ENCODE measurements around the gene CAND1.
"Not testable (repeated sequence)": the region's sequence is repeated elsewhere in the genome, so short reads cannot be mapped to it uniquely, and the experiment has no call there.

CAND1 gene

GRCh38 chr12:67280572-67280971, 11.4 kb downstream of the CAND1 start:
- DNase-seq (ENCODE audit: low read depth): no peak

- no peak for DNase-seq (ENCODE audit: low read depth)
These were observed 15.4 kb downstream of the CAND1 start for GRCh38 chr12:67284561-67284960.

DNA sequence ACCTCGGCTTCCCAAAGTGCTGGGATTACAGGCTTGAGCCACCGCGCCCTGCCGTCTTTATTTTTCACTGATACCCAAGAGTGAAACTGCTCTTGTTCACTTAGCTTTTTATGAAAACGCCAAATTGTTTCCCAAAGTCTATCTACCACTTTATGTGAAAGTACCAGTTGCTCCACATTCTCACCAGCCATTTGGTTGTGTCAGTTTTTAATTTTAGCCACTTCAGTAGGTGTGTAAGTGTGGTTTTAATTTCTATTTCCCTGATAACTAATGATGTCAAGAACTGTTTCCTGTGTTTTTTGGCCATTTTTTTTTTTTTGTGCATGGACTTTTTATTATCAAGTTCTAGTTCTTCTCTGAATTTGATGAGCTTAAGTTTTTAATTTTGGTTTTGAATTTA, 17.1 kb downstream of the CAND1 start:
- DNase-seq (ENCODE audit: low read depth): no peak

DNA sequence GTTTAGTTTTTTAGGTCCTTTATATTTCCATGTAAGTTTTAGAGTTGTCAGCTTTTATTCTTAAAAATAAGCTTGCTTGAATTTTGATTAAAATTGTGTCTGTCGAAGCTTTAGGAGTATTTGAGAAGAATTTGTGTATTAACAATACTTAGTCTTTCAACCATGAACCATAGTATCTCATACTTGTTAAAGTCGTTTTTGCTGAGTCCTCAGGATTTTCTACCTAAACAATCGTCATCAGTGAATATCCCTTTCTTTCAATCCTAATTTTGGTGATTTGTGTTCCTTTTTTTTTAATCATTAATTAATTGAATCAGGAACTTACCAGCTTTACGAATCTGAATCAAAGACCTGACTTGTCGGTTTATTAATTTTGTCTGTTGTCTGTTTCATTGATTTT, 18.2 kb downstream of the CAND1 start:
- DNase-seq (ENCODE audit: low read depth): no peak

- DNase-seq (ENCODE audit: low read depth): no peak
These were observed 19.4 kb downstream of the CAND1 start for GRCh38 chr12:67288561-67288960.

- no peak for DNase-seq (ENCODE audit: low read depth)
These were observed 21.2 kb downstream of the CAND1 start for GRCh38 chr12:67290378-67290777.

DNA sequence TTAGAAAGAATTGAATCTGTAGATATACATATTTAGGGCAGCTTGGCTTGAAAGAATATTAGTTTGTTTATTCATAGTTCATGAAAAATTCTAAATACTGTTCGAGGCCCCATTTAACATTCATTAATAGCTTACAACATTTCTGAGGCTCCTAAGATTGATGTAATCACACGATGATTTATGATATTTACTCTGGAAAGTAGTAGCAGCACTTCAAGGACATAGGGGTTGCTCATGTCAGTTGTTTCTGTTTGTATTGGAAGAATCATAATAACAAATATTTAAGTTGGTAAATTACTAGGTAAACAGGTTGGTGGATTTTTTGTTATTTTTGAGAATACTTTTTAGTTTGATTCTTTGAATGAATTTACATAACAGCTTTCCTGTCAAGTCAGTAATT, 30.4 kb downstream of the CAND1 start:
- DNase-seq (ENCODE audit: low read depth): no peak

- DNase-seq (ENCODE audit: low read depth): no peak
These were observed 30.8 kb downstream of the CAND1 start for GRCh38 chr12:67299926-67300325.

- DNase-seq (ENCODE audit: low read depth): no peak
These were observed 33.0 kb downstream of the CAND1 start for GRCh38 chr12:67302162-67302561.

DNA sequence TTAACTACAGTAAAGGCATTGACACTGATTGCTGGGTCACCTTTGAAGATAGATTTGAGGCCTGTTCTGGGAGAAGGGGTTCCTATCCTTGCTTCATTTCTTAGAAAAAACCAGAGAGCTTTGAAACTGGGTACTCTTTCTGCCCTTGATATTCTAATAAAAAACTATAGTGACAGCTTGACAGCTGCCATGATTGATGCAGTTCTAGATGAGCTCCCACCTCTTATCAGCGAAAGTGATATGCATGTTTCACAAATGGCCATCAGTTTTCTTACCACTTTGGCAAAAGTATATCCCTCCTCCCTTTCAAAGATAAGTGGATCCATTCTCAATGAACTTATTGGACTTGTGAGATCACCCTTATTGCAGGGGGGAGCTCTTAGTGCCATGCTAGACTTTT, 36.4 kb downstream of the CAND1 start:
- DNase-seq (ENCODE audit: low read depth): no peak

GRCh38 chr12:67306712-67307111, 37.6 kb downstream of the CAND1 start:
- no peak for DNase-seq (ENCODE audit: low read depth)

DNA sequence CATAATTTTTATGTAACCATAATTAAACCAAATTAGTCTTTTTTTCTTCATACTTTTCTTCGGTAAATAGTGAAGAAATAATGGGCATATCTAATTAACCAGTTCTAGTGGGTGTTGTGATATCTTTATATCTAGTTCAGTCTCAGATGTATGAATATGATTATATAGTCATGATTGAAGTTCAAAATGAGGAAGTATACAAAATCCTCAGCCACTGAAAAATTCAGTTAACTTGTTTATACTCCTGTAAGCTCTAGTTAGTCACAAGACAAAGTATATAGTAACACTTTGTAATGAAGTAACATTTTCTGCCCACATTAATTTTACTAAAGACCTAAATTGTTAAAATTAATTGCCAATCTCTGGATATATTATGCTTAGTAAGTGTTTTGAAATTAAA, 46.5 kb downstream of the CAND1 start:
- DNase-seq (ENCODE audit: low read depth): no peak

- no peak for DNase-seq (ENCODE audit: low read depth)
These were observed 49.6 kb downstream of the CAND1 start for GRCh38 chr12:67318786-67319185.

GRCh38 chr12:67319936-67320335, 50.8 kb downstream of the CAND1 start:
- no peak for DNase-seq (ENCODE audit: low read depth)

DNA sequence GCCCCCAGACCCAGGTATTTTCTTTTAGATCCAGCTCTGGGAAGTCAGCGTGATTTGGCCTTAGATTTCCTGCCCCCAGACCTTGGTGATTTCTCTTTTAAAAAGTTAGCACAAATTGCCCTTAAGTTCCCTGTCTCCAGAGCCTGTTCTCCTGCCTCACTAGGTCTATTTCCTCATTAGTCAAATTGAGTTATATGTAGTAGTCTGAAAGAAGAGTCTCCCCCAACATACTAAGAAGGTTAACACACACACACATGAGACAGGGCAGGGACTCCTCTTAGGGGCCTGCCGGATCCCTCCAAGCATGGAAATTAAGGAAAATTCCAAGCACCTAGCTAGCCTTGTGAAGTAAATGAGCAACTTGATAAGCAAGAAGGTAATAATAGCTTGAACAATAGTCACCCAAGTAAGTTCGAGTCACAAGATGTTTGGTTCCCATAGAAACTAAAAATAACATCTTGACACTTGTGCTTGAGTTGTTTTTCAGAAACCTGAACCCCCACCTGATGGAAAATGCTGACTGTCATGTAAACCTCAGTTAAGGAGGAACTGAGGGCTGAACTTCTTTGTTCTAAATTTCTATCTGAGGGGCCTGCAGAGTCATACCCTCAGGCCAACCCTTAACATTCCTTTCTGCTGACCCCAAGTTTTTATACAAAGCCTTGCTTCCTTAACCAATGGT, 51.6 kb downstream of the CAND1 start:
- no peak for DNase-seq (ENCODE audit: low read depth)

GRCh38 chr12:67322580-67322979, 53.4 kb downstream of the CAND1 start:
- no peak for DNase-seq (ENCODE audit: low read depth)

DNA sequence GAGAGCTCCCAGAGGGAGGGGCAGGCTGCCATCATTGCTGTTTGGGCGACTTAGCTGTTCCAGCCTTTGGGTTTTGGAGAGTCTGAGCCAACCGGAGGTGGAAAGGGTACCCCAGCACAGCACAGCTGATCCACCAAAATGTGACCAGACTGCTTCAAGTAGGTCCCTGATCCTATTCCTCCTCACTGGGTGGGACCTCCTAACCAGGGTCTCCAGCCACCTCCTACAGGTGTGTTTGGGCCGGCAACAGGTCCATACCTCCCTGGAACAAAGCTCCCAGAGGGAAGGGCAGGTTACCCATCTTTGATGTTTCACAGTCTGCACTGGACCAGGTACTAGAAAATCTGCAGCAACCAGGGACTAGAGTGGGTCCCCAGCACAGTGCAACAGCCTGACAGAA, 53.8 kb downstream of the CAND1 start:
- DNase-seq (ENCODE audit: low read depth): no peak

DNA sequence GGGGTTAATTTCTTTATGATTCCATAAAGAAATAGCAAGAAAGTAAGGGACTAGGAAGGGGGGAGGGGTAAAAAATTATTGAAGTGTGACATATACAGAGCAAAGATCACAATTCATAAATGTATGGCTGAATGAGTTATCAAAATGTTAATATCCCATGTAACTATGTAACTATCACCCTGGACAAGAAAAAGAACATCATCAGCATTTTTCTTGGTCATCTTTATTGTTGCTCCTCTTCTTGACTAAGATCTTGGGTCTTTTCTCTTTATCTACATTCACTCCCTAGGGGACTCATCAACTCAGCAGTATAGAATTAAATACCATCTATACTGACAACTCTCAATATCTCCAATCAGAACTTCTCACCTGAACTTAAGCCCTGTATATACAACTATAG, 57.5 kb downstream of the CAND1 start:
- no peak for DNase-seq (ENCODE audit: low read depth)

- DNase-seq (ENCODE audit: low read depth): no peak
These were observed 58.3 kb downstream of the CAND1 start for GRCh38 chr12:67327466-67327865.

- DNase-seq (ENCODE audit: low read depth): no peak
These were observed 62.0 kb downstream of the CAND1 start for GRCh38 chr12:67331123-67331522.

DNA sequence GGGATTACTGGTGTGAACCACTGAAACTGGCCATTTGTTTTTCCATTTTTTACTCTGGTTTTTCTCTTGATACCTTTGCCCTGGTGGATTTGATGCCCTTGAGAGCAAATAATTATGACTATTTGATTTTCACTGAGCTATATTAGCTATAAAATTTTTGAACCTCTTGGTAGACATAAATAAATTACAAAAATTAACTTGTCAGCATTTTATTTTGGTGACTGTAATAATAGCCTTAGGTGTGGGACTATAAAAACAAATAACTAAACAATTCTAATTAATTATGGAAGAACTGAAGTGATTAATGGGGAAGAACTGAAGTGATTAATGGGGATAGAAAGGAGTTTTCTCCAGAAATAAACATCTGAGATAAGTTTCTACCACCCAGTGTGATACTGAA, 62.7 kb downstream of the CAND1 start:
- DNase-seq (ENCODE audit: low read depth): no peak

GRCh38 chr12:67333649-67334048, 64.5 kb downstream of the CAND1 start:
- no peak for DNase-seq (ENCODE audit: low read depth)

DNA sequence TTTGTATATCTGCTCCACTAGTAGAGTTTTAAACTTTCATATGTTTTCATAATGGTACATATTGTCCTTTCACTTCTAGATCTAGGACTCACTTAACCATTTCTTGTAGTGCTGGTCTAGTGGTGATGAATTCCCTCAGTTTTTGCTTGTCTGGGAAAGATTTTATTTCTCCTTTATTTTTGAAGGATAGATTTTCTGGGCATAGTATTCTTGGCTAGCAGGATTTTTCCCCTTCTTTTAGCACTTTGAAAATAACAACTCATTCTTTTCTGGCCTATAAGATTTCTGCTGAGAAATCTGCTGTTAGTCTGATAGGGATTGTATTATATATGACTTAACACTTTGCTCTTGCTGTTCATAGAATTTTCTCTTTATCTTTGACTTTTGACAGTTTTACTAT, 69.3 kb downstream of the CAND1 start:
- no peak for DNase-seq (ENCODE audit: low read depth)

DNA sequence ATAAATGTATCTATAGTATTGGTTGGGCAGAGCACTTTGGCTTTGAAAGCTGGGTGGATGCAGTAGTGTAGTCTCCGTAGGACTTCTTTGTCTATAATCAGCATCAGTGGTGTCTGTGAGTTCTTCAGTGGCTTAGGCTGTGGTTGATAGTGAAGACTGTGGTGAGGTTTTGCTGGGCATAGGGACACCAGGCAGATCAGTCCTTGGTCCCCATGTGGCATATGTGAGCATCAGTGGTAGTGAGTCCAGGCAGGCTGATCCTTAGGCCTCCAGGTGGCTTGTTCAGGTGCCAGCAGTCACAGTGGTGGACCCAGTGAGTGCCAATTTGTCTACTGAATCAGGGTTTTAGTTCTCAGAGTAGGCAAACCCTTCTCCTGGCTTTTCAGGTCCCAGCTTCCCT, 70.4 kb downstream of the CAND1 start:
- no peak for DNase-seq (ENCODE audit: low read depth)

- not testable (repeated sequence) for DNase-seq (ENCODE audit: low read depth)
These were observed 71.9 kb downstream of the CAND1 start for GRCh38 chr12:67341086-67341485.
